H9 (cell line): ENCODE measurements around the gene NAPSA. TPM values are rescaled to one million over a fixed set of nuclear protein-coding genes. Genes with fewer than 3 reads are reported as not detected.

Experiments
- DNase-seq: peaks from one replicate; pipeline ENCODE4 v3.0.0-alpha.2; 2017
- H2AFZ ChIP-seq: one replicate; pipeline ENCODE4 v1.6.1; 2013; ENCODE audit warnings: mild to moderate bottlenecking, low read length, control low read depth, moderate library complexity
- H2AK5ac ChIP-seq: 2 replicates; pipeline ENCODE4 v1.6.1; 2013; ENCODE audit warnings: low read length, control low read depth, mixed read lengths; ENCODE audit not compliant: insufficient read length
- H2BK120ac ChIP-seq: one replicate; pipeline ENCODE4 v1.6.1; 2013; ENCODE audit warnings: low read depth, mild to moderate bottlenecking, low read length, control low read depth, inconsistent platforms; ENCODE audit not compliant: poor library complexity, severe bottlenecking
- H2BK12ac ChIP-seq: 2 replicates; pipeline ENCODE4 v1.6.1; 2013; ENCODE audit warnings: low read length, control low read depth, mixed read lengths, low read depth; ENCODE audit not compliant: insufficient read length
- H2BK15ac ChIP-seq: 2 replicates; pipeline ENCODE4 v1.6.1; 2013; ENCODE audit warnings: low read depth, low read length, control low read depth
- H2BK20ac ChIP-seq: one replicate; pipeline ENCODE4 v1.6.1; 2013; ENCODE audit warnings: low read depth, mild to moderate bottlenecking, low read length, control low read depth, inconsistent platforms; ENCODE audit not compliant: poor library complexity, severe bottlenecking
- H2BK5ac ChIP-seq: 2 replicates; pipeline ENCODE4 v1.6.1; 2013; ENCODE audit warnings: low read length, control low read depth, mixed read lengths; ENCODE audit not compliant: insufficient read length
- H3K14ac ChIP-seq: 2 replicates; pipeline ENCODE4 v1.6.1; 2013; ENCODE audit warnings: low read length, control low read depth; ENCODE audit not compliant: insufficient read depth
- H3K18ac ChIP-seq: 2 replicates; pipeline ENCODE4 v1.6.1; 2013; ENCODE audit warnings: low read depth, mild to moderate bottlenecking, mixed read lengths, low read length, control low read depth; ENCODE audit not compliant: insufficient read length
- H3K23ac ChIP-seq: 2 replicates; pipeline ENCODE4 v1.6.1; 2013; ENCODE audit warnings: low read length, control low read depth, mixed read lengths, low read depth; ENCODE audit not compliant: insufficient read length
- H3K23me2 ChIP-seq: 2 replicates; pipeline ENCODE4 v1.6.1; 2013; ENCODE audit warnings: low read depth, mild to moderate bottlenecking, mixed read lengths, low read length, control low read depth; ENCODE audit not compliant: insufficient read length, poor library complexity, severe bottlenecking
- H3K27ac ChIP-seq: 2 replicates; pipeline ENCODE4 v1.5.1; 2013; ENCODE audit warnings: low read length, control low read depth, mixed read lengths, low read depth; ENCODE audit not compliant: insufficient read length
- H3K27me3 ChIP-seq: 2 replicates; pipeline ENCODE4 v1.6.1; 2013; ENCODE audit warnings: low read length, control low read depth, inconsistent platforms; ENCODE audit not compliant: insufficient read depth
- H3K4ac ChIP-seq: 2 replicates; pipeline ENCODE4 v1.6.1; 2013; ENCODE audit warnings: low read depth, mild to moderate bottlenecking, control low read depth, inconsistent platforms, low read length, moderate library complexity
- H3K4me1 ChIP-seq: 2 replicates; pipeline ENCODE4 v1.6.1; 2013; ENCODE audit warnings: low read length, control low read depth, inconsistent platforms; ENCODE audit not compliant: insufficient read depth
- H3K4me2 ChIP-seq: 2 replicates; pipeline ENCODE4 v1.6.1; 2013; ENCODE audit warnings: low read length, control low read depth, mixed read lengths; ENCODE audit not compliant: insufficient read length, insufficient read depth
- H3K56ac ChIP-seq: 2 replicates; pipeline ENCODE4 v1.6.1; 2013; ENCODE audit warnings: low read depth, mild to moderate bottlenecking, mixed read lengths, low read length, control low read depth; ENCODE audit not compliant: insufficient read length
- H3K79me1 ChIP-seq: 2 replicates; pipeline ENCODE4 v1.6.1; 2013; ENCODE audit warnings: low read depth, mild to moderate bottlenecking, moderate library complexity, low read length, control low read depth, inconsistent platforms; ENCODE audit not compliant: insufficient read depth, poor library complexity, severe bottlenecking
- H3K79me2 ChIP-seq: 2 replicates; pipeline ENCODE4 v1.6.1; 2013; ENCODE audit warnings: low read length, control low read depth, inconsistent platforms; ENCODE audit not compliant: insufficient read depth
- H3K9ac ChIP-seq: 2 replicates; pipeline ENCODE4 v1.6.1; 2013; ENCODE audit warnings: low read length, control low read depth, mixed read lengths; ENCODE audit not compliant: insufficient read length; ENCODE audit errors: extremely low read depth
- H3K9me3 ChIP-seq: one replicate; pipeline ENCODE4 v1.6.1; 2013; ENCODE audit warnings: low read depth, low read length, inconsistent platforms; ENCODE audit not compliant: control insufficient read depth
- H3T11ph ChIP-seq: one replicate; pipeline ENCODE4 v1.6.1; 2013; ENCODE audit warnings: mild to moderate bottlenecking, low read length, control low read depth, inconsistent platforms
- H4K20me1 ChIP-seq: one replicate; pipeline ENCODE4 v1.6.1; 2013; ENCODE audit not compliant: control insufficient read depth, insufficient read length, insufficient read depth
- H4K5ac ChIP-seq: 2 replicates; pipeline ENCODE4 v1.6.1; 2013; ENCODE audit warnings: low read depth, mild to moderate bottlenecking, mixed read lengths, low read length, control low read depth; ENCODE audit not compliant: insufficient read length
- H4K8ac ChIP-seq: replicated peaks from 2 replicates; pipeline ENCODE4 v1.6.1; 2013; ENCODE audit warnings: low read length, control low read depth, mixed read lengths, low read depth; ENCODE audit not compliant: insufficient read length
- H4K91ac ChIP-seq: 2 replicates; pipeline ENCODE4 v1.6.1; 2013; ENCODE audit warnings: low read depth, mild to moderate bottlenecking, moderate library complexity, mixed read lengths, low read length, control low read depth; ENCODE audit not compliant: insufficient read length
- H3K27ac Mint-ChIP-seq, 3 experiments: 2 replicates in 2 of 3; 3 replicates in 1 of 3; pipeline ENCODE4 v1.8.0; 2020 to 2021; ENCODE audit warnings: mixed read lengths in 3 of 3, mild to moderate bottlenecking in 1 of 3, moderate library complexity in 1 of 3
- H3K27me3 Mint-ChIP-seq: 2 replicates; pipeline ENCODE4 v1.8.0; 2021; ENCODE audit warnings: low read depth, mild to moderate bottlenecking, moderate library complexity, mixed read lengths
- H3K36me3 Mint-ChIP-seq, 3 experiments: 2 replicates in 2 of 3; 3 replicates in 1 of 3; pipeline ENCODE4 v1.8.0; 2020 to 2021; ENCODE audit warnings: low read depth in 3 of 3, mixed read lengths in 3 of 3; ENCODE audit not compliant: insufficient read depth in 1 of 3
- H3K4me1 Mint-ChIP-seq, 2 experiments: 2 replicates each; pipeline ENCODE4 v1.8.0; 2020; ENCODE audit warnings: mixed read lengths in 2 of 2
- H3K4me3 Mint-ChIP-seq, 2 experiments: 2 replicates in 1 of 2; 3 replicates in 1 of 2; pipeline ENCODE4 v1.8.0; 2020 to 2021; ENCODE audit warnings: mild to moderate bottlenecking in 2 of 2, mixed read lengths in 2 of 2, moderate library complexity in 1 of 2
- H3K9me3 Mint-ChIP-seq, 2 experiments: 2 replicates in 1 of 2; 3 replicates in 1 of 2; pipeline ENCODE4 v1.8.0; 2020; ENCODE audit warnings: mild to moderate bottlenecking in 2 of 2, mixed read lengths in 2 of 2, moderate library complexity in 1 of 2
- WGBS: extraction: QIAGEN DNeasy Blood & Tissue Kit; methylation state at CpG from one replicate; pipeline ENCODE4 v1.1.7; 2013; ENCODE audit warnings: missing lambda C conversion rate, low lambda C conversion rate, mixed read lengths; ENCODE audit not compliant: insufficient read length; ENCODE audit errors: extremely low coverage; 5-methylcytosine and 5-hydroxymethylcytosine counted together
- total RNA-seq: library from RNA; stranded (reverse); gene quantifications from 2 replicates; pipeline ENCODE4 v1.2.1, GENCODE V29; 2021
- TF ChIP-seq, protein P1 (sequence below): fragments of 200-600 bp; sonication (generic); conservative IDR thresholded peaks from 3 replicates; pipeline ENCODE4 v1.8.0; 2021; ENCODE audit warnings: antibody characterized with exemption, mild to moderate bottlenecking

Gene NAPSA
- total RNA-seq, 1 experiment from 2014 or later = 0.44 TPM

- Histone ChIP-seq H2BK12ac (no peak overlapping the region), H4K8ac (no peak overlapping the region), H4K91ac (no peak overlapping the region), H3K14ac (no peak overlapping the region), H2BK120ac (no peak overlapping the region), H2BK15ac (no peak overlapping the region), H3K79me2 (no peaks in the 10 kb centered on the region), H3T11ph (no peak overlapping the region), H3K18ac (no peak overlapping the region), H3K23ac (no peak overlapping the region), H2BK20ac (no peak overlapping the region), H3K9me3 (no peaks in the 10 kb centered on the region), H3K4me2 (no peak overlapping the region), H3K27me3 (no peaks in the 10 kb centered on the region), H3K4ac (no peak overlapping the region), H3K23me2 (peaks cover 11% of the 10 kb centered on the region), H2AK5ac (no peak overlapping the region), H4K5ac (no peak overlapping the region), H3K27ac (no peak overlapping the region), H3K9ac (no peak overlapping the region), H4K20me1 (no peaks in the 10 kb centered on the region), H2AFZ (no peak overlapping the region), H3K56ac (no peak overlapping the region), H3K79me1 (no peaks in the 10 kb centered on the region), H2BK5ac (no peak overlapping the region), H3K4me1 (no peaks in the 10 kb centered on the region)
- peaks cover 13% of the 10 kb centered on the region for H3K27me3 Mint-ChIP-seq
- peaks cover 20 to 39% of the 10 kb centered on the region in 2 experiments for H3K4me1 Mint-ChIP-seq
- DNase-seq = no peak
- no peaks in the 10 kb centered on the region for H3K9me3 Mint-ChIP-seq
- H3K36me3 Mint-ChIP-seq = peaks cover 17 to 43% (median 31%) of the 10 kb centered on the region in 3 experiments; a peak in 6 of 7 replicates
- H3K4me3 Mint-ChIP-seq = no peak overlapping the region
- TF ChIP-seq, protein P1, sequence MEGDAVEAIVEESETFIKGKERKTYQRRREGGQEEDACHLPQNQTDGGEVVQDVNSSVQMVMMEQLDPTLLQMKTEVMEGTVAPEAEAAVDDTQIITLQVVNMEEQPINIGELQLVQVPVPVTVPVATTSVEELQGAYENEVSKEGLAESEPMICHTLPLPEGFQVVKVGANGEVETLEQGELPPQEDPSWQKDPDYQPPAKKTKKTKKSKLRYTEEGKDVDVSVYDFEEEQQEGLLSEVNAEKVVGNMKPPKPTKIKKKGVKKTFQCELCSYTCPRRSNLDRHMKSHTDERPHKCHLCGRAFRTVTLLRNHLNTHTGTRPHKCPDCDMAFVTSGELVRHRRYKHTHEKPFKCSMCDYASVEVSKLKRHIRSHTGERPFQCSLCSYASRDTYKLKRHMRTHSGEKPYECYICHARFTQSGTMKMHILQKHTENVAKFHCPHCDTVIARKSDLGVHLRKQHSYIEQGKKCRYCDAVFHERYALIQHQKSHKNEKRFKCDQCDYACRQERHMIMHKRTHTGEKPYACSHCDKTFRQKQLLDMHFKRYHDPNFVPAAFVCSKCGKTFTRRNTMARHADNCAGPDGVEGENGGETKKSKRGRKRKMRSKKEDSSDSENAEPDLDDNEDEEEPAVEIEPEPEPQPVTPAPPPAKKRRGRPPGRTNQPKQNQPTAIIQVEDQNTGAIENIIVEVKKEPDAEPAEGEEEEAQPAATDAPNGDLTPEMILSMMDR = no peak
- no peak overlapping the region for H3K27ac Mint-ChIP-seq
- WGBS = no CpG with 5 or more reads among the region's 8 CpGs
Measured at GRCh38 chr19:50318438-50318837, 47.0 kb downstream of the NAPSA start.
